ENCODE results near the gene BIRC3.
"Not testable (repeated sequence)": the region's sequence is repeated elsewhere in the genome, so short reads cannot be mapped to it uniquely, and the experiment has no call there.

Gene BIRC3

DNA sequence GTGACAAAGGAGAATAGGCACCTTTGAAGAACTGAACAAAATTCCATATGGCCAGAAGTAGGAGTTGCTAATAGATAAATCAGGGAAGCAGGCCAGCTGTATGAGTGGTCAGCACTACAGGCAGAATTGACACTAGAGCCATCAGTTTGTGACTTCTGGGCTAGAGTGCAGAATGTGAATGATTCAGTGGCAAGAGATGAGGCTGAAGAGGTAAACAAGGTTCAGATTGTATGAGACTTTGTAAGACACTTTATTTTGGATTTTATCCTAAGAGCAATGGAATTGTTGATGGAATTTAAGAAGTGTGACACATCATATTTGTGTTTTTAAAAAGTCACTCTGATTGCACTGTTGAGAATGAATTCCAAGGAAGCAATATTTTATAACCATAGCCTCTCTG lies 12.9 kb downstream of the BIRC3 start:
- DNase-seq, result no peak

DNA sequence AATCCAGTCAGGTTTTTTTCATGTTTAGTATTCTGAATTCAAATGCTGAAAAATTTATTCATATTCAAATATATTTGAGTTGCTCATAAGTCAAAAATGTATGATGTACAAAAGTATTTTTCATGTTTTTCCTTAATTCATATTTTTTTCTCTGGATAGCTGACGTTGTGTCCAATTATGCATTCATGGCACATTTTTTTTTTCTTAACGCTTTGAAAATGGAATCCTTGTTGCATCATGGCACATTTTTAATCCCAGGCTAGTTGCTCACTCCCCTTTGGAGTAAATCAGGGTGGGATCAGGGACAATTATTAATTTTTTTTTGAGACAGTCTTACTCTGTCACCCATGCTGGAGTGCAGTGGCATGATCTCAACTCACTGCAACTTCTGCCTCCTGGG lies 14.1 kb downstream of the BIRC3 start:
- no peak for DNase-seq

DNA sequence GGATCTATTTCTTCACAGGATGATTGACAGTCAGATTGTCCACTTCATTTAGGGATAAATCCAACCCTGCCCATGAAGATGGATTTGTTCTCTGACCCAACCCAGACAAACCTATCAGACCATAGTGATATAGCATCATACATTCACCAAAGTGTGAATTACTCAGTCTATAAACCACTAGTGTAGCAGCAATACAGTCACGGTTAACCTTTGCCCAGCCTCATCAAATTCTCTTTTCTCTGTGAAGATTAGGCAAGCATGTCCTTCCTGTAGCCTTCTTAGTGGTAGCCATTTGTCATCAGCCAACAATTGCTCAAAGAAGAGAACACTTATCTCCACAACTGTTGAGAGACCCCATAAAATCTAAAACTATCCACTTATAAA lies 15.3 kb downstream of the BIRC3 start:
- no peak for DNase-seq

DNA sequence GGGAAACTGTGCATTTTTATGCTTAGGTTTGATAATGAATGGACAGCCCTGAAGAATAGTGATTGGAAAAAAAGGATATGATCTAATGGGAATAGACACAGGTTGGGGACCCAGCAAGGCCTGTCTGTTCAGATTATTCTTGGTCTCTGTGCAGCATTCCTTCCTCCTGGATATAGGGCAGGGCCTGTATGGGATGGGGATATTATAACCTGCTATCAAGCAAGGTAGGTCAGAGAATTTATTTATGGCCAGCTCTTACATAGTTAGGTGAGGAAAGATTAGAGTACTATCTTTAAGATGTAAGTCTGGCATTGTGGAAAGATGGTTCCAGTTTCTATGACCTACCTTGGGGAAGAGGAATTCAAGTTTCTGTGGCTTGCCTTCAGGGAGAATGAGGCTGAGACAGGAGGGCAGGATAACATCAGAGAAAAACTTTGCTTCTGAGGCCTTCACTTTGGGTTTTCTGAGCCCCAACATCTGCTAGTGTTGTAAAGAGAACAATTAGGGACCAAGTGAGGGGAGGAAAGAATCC lies 21.3 kb downstream of the BIRC3 start:
- no peak for DNase-seq

DNA sequence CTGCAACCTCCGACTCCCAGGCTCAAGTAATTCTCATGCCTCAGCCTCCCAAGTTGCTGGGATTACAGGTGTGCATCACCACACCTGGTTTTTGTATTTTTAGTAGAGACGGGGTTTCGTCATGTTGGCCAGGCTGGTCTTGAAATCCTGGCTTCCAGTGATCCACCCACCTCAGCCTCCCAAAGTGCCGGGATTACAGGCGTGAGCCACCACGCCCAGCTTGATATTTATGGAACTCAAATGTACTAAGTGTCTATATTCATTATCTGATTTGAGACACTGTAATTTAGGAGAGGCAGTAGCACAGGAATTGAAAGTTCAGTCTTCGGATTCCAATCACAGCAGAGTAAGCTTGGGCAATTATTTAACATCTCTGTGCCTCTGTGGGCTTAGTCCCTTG lies 24.0 kb downstream of the BIRC3 start:
- not testable (repeated sequence) for DNase-seq

DNA sequence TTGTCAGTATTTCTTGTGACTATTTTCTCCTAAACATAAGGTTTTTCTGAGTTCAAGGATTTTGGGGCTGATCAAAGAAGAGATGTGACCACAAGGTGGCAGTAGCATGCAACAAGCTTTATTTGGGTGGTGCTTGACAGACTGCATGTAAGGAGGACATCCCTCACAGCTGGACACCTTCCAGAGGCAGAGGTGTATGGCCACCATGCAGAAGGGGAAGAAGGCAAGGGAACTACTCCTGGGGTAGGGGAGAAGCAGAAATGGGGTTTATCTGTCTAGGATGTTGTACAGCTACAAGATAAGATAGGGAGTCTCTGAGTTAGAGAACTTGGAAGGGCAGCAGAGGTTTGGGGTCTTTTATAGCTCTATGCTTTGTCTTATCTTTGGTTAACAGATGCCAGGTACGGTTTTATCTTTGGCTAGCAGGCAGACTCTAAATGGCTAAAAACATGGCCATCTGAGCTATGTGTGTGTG lies 24.6 kb downstream of the BIRC3 start:
- DNase-seq, result peak; percentile 96

DNA sequence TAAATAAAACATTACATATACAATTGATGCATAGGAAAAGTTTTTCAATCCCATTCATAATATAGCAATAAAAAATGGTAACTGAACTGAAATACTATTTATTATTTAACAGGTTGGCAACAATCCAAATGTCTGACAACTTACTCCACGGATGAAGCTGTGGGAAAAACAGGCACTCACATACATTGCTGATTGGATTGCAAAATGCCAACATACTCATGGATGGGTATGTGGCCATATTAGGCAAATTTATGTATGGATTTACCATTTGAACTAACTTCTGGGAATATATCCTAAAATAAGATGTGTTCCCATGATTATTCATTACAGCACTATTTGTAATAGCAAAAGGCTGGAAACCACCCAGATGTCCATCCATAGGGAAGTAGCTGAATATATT lies 26.5 kb downstream of the BIRC3 start:
- peak; percentile 29 for DNase-seq

DNA sequence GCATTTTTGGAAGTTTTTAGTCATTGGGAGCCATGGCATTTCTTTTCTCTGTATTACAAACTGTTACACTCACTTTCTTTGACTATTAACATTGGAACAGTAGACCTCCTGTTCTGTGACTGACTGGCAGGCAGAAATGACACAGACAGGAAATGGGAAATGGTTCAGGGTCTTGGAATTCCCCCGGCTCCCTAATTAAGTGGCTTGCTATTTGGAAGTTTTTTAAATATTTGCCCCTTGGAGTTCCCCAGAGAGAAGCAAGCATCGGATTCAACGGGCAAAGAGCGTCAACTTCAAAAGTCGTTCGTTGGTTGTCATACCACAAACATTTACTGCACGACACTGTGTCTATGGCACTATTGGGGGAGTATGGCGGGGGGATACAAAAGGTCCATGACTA lies 28.6 kb downstream of the BIRC3 start:
- DNase-seq, result no peak

DNA sequence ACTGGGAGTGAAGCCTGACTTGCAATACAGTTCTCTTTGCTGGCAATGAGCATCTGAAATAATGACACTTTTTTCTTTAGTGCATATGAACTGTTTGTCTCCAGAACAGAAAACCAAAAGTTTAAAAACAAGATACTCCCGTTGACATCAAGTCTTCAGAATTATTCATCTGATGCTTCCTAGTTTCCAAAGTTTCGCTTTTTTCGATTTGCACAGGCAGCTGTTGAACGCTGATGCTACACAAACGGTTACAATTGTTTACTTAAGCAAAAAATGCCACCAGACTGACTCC lies 29.1 kb downstream of the BIRC3 start:
- DNase-seq, result peak; percentile 7

DNA sequence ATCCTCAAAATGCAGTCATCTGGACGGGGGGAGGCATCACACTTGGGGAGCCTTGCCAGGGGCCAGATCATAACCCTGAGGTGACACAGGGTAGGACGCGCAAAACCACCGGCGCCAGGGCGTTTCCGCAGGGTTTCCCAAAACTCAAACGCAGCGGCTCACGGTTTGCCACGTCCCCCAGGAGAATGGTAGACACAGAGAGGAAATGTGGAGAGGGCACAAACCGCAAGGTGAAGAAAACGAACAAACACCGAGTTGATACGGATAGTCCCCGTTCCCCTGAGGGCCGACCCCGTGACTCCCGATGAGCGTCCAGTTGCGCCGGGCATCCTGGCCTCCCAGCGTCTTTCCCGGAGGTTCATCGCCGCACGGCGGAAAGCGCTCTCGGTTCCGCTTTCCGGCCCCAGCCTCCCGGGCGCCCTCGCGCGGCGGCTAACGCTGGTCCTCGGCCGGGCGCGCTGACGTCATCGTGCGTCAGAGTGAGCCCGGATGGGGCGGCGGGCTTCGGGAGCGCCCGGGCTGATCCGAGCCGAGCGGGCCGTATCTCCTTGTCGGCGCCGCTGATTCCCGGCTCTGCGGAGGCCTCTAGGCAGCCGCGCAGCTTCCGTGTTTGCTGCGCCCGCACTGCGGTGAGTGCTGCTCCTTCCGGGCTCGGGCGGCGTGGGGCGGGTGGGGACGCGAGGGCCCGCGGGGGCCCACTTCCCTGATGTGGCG lies 29.6 kb downstream of the BIRC3 start, which contains the start of gene BIRC2:
BIRC2 (plus strand) TSS at position 467 of the 714 bp plus-strand sequence. CDS start 2,641 bp downstream, outside the sequence.
- peak; percentile 95 for DNase-seq

DNA sequence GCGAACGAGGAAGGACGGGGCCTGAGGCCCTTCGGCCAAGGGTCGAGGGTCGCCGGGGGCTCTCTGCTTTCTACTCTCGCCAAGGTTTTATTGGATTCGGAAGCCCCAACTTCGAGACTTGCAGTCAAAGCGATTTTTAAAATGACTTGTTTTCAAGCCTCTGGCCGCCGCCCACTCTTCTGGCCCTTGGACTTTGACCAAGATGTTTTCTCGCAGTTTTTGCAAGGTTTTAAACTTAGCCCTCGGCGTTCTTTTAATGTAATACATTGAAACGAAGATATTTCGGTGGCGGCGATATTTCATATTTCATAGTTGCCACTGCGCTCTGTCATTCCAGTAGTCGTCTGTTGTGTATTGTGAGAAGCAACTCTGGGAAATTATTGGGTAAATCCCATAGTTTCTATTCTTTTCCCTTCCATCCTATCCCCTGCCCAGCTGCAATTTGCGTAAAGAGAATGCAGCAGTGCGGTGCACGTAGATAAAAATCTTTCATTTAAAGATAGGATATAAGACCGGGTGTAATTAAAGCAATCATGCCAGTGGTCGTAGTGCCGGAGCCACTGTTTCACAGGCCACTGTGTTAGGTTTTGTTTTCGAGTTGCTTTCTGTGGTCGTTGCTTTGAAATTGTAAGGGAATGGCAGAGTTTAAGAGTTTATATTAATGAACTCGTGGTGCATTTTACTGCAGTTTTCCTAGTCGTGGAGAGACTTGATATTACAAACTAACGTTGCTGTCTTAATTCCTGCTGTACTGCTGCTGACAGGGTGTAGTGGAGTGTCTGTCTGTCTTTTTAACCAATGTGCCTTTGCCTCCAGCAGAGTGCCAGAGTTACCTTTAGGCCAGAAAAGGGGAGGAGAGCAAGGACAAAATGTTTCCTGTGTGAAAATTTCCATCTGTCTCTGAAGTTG lies 30.4 kb downstream of the BIRC3 start:
- DNase-seq, result peak; percentile 69

DNA sequence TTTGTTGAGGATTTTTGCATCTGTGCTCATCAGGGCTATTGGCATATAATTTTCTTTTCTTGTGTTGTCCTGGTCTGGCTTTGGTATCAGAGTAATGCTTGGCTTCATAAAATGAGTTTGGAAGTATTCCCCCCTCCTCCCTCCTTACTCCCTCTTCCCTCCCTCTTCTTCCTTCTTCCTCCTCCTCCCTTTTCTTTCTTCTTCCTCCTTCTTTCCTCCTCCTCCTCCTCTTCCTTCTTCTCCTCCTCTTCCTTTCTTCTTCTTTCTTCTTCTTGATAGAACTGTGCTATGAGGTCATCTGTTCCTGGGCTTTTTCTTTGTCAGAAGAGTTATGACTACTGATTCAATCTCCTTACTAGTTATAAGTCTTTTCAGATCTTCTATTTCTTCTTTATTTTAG lies 39.8 kb downstream of the BIRC3 start:
- DNase-seq, result no peak

DNA sequence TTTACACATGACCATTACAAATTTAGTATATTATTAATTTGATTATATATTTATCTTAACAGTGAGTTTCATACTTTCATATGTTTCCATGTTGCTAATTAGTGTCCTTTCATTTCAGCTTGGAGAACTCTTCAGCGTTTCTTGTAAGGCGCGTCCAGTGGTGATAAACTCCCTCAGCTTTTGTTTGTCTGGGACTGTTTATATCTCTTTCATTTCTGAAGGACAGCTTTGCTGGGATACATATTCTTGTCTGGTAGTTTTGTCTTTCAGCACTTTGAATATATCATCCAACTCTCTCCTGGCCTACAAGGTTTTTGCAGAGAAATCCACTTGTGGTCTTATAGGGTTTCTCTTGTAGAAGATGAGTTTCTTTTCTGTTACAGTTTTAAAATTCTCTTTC lies 42.1 kb downstream of the BIRC3 start:
- no peak for DNase-seq

DNA sequence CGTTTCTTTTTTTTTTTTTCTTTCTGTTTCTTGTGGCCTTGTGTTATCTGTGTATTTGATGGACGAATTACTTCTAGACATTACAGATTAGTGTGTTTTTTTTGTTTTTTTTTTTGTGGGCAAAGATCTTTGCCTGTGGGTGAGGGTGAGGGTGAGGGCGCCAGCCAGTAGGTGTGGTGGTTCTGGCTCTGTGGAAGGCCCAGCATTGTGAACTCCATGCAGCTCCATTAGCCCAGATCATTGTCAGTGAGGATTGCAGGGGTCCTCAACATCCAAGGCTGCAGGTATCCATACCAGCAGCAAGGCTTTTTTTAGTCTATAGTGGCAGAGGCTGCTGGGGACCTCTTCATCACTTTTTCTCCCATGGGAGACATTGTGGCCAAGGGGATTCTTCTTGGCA lies 43.4 kb downstream of the BIRC3 start:
- no peak for DNase-seq

DNA sequence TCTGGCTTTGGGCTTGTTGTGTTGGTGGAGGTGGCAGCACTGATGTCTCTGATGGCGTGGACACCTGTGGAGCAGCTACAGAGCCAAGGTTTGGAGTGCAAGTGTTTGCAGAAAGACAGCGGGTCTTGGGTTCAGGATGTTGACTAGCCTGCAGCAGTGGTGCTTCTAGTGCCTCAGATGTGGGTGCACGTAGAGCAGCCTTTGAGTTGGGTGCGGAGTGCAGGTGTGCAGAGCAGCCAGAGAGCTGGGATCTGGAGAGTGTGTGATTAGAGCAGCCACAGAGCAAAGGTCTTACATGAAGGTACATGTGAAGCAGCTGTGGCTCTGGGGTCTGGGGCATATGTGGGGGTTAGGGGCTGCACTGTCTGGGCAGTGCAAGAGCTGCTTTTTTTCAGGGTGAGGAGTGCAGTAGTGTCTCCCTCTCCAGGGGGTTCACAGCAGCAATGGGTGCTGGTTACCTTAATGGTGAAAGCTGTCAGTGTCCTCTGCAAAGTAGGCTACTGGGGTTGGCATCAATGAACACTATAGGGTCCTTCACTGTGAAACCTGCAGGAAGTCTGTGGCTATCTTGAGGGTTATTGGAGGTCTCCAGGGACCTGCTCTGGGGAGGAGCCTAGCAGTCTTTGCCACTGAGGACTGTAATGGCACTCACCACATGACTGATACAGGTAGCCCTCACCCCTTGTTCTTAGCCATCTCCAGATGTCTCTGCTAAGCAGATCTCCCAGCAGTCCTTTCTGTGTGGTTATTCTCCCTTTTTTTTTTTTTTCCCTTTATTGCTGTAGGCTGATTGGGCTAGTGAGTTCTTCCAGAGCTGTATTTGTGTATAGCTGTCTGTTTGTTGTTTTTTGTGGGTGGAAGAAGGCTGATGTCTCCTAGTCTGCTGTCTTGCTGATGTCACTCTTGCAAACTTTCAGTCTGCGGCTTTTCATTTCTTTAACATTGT lies 44.1 kb downstream of the BIRC3 start:
- DNase-seq, result no peak

DNA sequence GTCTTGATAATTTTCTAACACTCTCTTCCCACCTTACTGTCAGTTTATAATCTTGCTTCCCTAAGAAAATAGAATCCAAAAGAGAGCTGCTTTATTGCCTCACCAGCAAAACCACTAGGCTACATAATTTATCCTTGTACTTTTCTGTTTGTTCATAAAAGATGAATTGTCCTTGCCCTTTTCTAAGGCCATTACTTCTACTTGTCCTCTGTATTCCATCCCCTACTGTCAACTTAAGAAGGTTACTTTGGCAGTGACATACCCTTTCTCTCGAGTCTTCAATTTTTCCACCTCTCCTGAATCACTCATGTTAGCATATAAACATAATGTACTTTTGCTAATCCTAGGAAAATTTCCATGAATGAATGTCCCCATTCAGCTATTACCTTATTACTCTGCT lies 47.7 kb downstream of the BIRC3 start:
- no peak for DNase-seq

DNA sequence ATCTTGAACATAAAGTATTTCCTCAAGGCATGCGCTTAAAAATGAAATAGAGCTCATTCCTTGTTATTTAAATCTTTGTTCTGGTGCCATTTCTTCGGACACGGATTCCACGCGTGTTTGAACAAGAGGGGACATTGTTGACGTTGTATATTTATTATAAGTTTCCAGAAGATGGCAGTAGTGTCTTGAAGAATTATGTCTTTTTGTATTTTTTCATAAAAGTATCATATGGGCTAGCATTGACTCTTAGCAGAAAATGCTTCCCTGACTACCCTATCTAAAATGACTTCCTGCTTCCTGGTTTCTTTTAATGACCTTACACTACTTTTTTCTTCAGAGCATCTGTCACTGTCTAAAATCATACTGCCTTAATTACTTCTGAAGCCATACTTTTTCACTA lies 50.1 kb downstream of the BIRC3 start:
- peak; percentile 78 for DNase-seq

DNA sequence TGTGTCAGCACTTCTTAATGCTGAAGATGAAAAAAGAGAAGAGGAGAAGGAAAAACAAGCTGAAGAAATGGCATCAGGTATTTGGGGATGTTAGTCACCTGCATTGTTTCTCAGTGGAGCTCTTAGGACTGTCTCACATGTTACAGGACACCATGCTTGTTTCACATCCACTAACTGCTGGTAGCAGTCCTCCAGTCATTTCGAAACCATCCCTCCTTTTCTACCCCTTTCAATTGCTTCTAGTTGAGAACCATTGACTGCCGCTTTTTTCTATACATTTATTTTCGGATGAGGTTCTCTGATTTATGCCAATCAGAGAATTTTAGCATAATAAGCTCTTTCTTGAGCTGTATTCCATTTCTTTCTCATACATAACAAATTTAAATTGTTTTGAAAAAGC lies 51.2 kb downstream of the BIRC3 start:
- no peak for DNase-seq

DNA sequence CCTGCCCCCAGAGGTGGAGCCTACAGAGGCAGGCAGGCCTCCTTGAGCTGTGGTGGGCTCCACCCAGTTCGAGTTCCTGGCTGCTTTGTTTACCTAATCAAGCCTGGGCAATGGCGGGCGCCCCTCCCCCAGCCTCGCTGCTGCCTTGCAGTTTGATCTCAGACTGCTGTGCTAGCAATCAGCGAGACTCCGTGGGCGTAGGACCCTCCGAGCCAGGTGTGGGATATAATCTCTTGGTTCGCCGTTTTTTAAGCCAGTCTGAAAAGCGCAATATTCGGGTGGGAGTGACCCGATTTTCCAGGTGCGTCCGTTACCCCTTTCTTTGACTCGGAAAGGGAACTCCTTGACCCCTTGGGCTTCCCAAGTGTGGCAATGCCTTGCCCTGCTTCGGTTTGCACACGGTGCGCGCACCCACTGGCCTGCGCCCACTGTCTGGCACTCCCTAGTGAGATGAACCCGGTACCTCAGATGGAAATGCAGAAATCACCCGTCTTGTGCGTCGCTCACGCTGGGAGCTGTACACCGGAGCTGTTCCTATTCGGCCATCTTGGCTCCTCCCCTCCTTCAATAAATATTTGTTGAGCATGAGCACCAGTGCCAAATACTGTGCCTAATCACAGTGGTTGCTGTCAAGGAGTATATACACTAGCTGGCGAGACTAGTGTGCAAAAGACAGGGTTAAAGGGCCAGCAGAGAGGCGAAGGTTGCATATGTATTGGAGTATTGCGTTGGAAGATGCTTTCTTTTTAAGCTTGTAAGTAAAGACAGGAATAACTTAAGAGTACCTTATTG lies 57.5 kb downstream of the BIRC3 start:
- not testable (repeated sequence) for DNase-seq

DNA sequence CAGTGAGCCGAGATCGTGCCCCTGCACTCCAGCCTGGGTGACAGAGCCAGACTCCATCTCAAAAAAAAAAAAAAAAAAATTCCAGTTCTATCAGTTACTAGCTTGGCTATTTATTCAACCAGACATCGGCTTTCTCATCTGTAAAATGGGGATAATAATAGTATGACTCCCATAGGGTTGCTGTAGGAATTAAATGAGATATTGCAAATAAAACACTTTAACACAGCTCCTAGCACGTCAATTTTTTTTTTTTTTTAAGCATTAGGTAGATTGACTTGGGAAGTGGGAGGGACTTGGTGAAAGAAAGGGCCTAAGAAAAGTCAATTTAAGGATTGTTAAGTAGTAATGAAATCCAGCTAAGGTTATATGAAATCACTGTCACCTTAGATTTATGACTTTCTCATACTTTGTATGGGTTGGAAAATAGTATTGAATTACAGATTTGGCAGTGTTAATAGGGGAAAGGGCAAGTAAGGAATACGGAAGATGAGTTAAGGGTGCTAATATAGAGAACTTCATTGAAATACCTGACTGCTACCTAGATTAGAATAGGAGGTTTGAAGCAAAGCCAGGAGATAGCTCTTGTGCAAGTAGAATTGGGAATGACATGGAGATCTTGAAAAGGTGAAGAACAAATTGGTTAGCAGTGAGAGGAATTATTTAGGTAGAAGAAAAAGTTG lies 58.6 kb downstream of the BIRC3 start:
- DNase-seq, result no peak

DNA sequence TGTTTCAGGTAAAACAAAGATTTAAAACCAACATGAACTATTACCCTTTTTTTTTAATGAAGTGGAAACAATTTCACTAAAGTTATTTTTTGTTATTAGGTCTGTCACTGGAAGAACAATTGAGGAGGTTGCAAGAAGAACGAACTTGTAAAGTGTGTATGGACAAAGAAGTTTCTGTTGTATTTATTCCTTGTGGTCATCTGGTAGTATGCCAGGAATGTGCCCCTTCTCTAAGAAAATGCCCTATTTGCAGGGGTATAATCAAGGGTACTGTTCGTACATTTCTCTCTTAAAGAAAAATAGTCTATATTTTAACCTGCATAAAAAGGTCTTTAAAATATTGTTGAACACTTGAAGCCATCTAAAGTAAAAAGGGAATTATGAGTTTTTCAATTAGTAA lies 60.6 kb downstream of the BIRC3 start:
- no peak for DNase-seq
